ENCODE data around the gene PDE4B.

The PDE4B gene

GRCh38 chr1:66326867-66327266 lies 534.2 kb downstream of the PDE4B start:
- no peak for DNase-seq

- no peak for DNase-seq
Observed at GRCh38 chr1:66327588-66327987, 534.9 kb downstream of the PDE4B start.

- DNase-seq, result no peak
Observed at GRCh38 chr1:66328896-66329295, 536.2 kb downstream of the PDE4B start.

- no peak for DNase-seq
Observed at GRCh38 chr1:66330722-66331141, 538.0 kb downstream of the PDE4B start.

DNA sequence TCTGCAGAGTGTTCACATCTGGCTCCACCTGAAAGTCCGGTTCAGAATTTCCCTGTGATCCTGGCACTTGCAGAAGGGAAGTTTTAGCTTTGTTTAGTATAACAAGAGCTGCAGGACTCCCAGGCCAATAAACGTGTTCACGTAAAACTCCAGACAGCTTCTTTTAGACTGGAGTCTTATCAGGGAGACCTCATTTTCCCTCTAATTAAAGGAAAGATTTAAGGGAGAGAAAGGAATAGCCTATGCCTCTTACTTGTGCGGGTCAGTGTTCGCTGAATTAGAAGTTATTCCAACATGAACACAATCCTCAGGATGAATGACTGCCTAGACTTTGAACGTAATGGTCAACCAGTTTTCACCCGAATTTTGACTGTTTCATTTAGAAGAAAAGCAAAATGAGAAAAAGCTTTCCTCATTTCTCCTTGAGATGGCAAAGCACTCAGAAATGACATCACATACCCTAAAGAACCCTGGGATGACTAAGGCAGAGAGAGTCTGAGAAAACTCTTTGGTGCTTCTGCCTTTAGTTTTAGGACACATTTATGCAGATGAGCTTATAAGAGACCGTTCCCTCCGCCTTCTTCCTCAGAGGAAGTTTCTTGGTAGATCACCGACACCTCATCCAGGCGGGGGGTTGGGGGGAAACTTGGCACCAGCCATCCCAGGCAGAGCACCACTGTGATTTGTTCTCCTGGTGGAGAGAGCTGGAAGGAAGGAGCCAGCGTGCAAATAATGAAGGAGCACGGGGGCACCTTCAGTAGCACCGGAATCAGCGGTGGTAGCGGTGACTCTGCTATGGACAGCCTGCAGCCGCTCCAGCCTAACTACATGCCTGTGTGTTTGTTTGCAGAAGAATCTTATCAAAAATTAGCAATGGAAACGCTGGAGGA lies 539.2 kb downstream of the PDE4B start:
- peak; percentile 15 for DNase-seq

DNA sequence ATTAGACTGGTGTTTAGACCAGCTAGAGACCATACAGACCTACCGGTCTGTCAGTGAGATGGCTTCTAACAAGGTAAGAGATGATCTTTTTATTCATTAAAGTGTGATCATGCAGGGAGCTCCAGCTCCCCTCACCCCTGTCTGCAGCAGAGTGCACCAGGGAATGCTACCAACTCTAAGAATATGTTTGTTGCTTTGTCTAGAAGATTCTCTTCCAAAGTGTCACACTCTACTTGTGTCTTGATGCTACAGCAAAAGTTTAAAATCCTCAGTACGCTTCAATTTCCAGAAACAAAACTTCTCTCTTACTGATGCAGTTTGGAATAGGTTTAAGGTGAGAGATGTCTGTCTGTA lies 539.8 kb downstream of the PDE4B start:
- no peak for DNase-seq

GRCh38 chr1:66333466-66334199 lies 540.9 kb downstream of the PDE4B start:
- no peak for DNase-seq

DNA sequence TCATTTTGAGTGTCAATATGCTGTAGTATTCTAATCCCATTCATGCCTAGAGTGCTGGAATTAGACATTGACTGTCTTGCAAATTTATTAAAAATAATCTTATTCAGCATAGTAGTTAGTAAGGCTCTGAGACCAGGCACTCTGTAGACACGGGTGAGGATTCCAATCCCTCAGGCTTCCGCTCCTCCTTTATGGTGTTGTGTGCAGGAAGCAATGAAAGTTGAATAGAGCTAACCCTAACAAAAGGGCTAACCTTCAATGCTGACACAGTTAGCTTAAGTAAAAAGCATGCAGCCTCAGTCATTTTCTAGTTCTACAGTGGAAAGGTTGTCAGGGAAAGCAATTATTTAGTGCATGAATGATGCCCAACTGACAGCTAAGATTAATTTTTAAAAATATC lies 541.6 kb downstream of the PDE4B start:
- no peak for DNase-seq

GRCh38 chr1:66335125-66335524 lies 542.4 kb downstream of the PDE4B start:
- no peak for DNase-seq

GRCh38 chr1:66335859-66336640 lies 543.4 kb downstream of the PDE4B start:
- DNase-seq, result peak; percentile 46

GRCh38 chr1:66336641-66336990 lies 543.9 kb downstream of the PDE4B start:
- no peak for DNase-seq

DNA sequence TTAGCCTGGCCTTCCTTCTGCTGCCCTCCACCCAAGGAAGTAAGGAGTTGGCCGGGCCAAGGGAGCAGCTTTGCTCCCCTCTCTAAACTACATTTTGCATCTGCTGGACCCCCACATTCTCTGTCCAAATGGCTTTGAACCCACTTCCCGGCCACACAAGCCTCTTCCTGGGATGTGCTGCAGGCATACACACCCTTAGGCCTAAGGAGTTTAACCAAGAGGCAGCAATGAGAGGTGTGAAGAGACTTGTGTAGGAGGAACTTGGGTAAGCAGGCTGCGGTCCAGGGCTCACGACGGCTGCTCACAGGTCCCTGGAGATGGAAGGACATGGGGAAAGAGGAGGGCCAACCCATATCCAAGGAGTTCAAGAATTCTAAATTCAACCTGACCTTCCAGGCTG lies 544.6 kb downstream of the PDE4B start:
- DNase-seq, result no peak

DNA sequence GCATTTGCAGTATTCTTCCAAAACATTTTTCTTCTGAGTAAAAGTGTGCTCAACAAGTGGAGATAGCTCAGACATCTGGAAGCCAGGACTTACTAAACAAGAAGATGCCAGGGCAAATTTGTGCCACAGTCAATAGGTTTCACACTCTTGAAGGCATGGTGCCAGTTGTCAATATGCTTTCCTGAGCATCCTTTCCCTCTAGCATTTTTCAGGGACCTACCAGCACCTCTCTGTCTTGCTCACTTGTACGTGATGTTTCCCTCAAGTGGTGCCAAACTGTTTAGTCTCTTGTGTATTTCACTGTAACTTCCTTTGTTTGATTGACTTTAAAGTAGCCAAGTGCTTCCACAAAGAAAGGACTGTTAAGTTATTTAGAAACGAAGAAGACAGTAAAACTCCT lies 547.2 kb downstream of the PDE4B start:
- DNase-seq, result no peak

DNA sequence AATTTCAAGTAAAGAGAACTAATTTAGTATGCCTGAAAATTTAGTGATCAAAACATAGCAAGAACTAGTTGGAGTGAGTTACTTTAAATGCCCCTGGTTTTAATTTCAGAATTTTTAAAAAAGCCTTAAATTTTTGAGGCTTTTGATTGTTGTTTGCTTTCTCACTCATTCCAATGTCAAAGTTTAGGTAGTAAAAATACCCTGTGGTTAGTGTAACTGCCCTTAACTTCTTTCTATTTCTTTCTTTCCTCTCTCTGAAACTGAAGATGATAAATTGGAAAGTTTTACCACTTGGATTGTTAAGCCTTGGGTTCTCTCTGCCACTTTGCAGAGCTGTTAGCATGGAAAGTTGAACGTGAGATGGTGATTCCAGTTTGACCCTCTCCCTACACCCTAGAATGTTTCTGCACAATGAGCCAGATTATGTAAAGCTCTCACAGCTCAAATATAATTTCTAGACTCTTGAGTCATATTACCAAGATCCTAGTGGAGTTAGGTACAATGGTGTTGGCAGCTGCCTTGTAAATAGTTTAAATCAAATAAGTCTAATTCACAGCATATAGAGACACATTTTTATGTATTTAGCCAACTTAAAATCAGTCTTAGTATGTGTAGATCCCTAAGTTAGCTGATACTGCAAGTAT lies 548.9 kb downstream of the PDE4B start:
- DNase-seq, result no peak

GRCh38 chr1:66342707-66343106 lies 550.0 kb downstream of the PDE4B start:
- DNase-seq, result no peak

DNA sequence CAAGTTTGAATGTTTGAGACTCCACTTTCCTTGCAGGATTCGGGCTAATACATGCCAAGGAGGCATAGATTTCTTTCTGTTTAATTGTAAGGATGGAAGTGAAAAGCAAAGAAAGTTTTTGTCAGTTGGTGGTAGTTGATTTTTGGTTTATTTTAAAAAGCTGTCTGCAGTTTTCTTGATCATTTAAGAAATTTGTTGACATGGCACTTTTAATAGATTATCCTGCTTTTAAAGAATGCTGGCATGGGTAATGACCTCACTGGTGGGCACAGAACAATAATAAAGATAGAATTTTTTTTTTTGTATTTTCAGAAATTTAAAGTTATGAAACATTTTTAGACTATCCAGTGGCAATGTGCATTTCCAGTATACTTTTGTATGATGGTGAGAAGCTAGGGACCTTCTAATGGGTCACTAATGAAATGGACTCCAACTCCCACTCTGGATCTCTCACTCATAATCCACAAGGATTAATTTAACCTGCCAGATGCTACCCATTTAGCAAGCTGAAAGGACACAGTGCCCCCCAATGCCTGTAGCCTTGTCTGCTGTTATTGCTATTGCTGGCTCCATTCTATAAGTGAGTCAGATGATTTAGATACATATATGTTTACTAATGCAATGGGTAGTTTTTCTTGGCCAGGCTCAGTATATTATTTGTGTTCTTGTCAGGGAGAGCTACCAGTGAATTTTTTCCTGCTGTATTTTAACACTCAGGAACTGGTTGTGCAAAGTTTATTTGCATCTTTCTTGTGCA lies 551.1 kb downstream of the PDE4B start:
- DNase-seq, result no peak

- DNase-seq, result no peak
Observed at GRCh38 chr1:66346057-66346795, 553.5 kb downstream of the PDE4B start.

- DNase-seq, result no peak
Observed at GRCh38 chr1:66346873-66347272, 554.2 kb downstream of the PDE4B start.

DNA sequence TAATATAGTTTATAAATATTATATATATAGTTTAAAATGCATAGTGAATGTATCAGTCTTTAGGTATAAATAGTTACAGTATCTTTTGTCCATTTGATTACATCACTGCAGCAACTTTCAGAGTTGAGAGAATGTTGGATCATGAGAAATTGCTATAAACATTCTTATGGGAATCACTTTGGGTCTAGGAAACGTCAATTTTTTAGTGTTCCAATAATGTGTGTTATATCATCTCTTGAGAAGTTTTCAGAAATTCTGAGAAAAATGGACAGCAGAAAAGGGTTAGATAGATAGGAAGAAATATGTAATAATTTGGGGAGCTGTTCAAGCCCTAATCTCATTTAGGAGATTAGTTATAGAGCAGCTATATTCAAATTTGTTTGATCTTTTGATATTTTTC lies 556.1 kb downstream of the PDE4B start:
- DNase-seq, result no peak

GRCh38 chr1:66349242-66349641 lies 556.5 kb downstream of the PDE4B start:
- no peak for DNase-seq

GRCh38 chr1:66350001-66350547 lies 557.4 kb downstream of the PDE4B start:
- no peak for DNase-seq

Measured in effector CD8-positive, alpha-beta T cell (primary cell).